HG03521 (cell line): ENCODE results near the gene NAGPA.
"Not testable (repeated sequence)": the region's sequence is repeated elsewhere in the genome, so short reads cannot be mapped to it uniquely, and the experiment has no call there.

ENCODE experiments used
- ATAC-seq: cut with Tn5 transposase; IDR thresholded peaks from one replicate; pipeline ENCODE4 v1.9.1; 2021; ENCODE audit warnings: mild to moderate bottlenecking, moderate library complexity; ENCODE audit not compliant: unreplicated experiment

The NAGPA gene

DNA sequence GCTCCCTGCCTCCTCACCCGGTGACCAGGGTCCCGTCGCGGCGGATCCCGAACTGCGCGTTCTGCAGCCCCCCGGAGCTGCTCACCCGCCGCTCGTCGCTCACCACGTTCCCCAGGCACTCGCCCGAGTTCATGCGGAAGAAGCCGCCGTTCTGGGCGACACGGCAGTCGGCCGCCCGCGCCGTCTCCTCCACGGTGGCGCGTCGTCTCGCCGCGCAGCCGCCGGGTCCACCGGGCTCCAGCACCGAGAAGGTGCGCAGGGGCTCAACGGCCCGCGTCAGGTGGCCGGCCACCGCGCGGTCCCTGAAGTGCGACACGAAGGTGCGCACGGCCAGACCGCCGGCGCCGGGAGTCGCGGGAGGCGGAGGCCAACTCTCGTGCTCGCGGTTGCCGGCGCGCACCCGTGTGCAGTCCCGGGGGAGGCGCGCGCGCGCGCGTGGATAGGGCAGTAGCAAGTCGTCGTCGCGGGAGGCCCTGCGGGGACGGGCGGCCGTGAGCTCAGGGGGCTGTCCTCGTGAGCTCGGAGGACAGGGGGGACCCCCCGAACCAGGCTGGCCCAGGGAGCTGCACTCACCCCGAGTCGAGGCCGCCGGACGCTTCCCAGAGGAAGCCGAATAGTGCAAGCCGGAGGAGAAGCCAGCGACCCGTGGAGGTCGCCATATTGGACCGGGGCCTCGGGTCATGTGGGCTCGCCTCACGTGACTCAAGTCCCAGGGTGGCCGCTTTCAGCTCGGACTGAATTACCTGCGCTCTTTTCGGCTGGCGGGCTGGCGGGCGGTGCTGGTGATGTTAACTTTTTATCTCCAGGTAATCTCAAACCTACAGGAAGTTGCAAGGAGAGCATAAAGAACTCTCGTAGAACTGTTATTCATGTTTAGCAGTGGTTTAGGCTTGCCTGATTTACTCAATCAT, at the start of gene NAGPA:
Gene NAGPA, minus strand, starts transcription at position 680 of the 911 bp plus-strand sequence. Its CDS starts 21 bp downstream, at position 659.
- ATAC-seq = peak; percentile 79

GRCh38 chr16:5080996-5081395, 47.3 kb upstream of the NAGPA start:
- not testable (repeated sequence) for ATAC-seq

- ATAC-seq = not testable (repeated sequence)
Measured at GRCh38 chr16:5080461-5080860, 46.7 kb upstream of the NAGPA start.

DNA sequence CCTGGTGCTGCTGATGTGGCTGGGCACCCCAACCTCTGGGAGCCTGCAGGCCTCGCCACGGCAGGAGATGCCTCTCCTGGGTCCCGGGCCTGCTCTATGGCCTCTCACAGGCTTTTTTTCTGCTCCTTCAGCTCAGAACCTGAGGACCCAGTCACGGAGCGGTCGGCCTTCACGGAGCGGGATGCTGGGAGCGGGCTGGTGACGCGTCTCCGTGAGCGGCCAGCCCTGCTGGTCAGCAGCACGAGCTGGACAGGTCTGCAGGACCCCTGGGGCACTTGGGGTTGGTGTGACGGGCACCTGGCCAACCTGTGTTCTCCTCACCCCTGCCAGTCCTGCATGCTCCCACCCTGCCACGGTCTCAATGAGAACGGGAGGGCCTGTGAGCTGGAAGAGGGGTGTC, 44.9 kb upstream of the NAGPA start:
- no peak for ATAC-seq

GRCh38 chr16:5077304-5077703, 43.6 kb upstream of the NAGPA start:
- ATAC-seq = no peak

DNA sequence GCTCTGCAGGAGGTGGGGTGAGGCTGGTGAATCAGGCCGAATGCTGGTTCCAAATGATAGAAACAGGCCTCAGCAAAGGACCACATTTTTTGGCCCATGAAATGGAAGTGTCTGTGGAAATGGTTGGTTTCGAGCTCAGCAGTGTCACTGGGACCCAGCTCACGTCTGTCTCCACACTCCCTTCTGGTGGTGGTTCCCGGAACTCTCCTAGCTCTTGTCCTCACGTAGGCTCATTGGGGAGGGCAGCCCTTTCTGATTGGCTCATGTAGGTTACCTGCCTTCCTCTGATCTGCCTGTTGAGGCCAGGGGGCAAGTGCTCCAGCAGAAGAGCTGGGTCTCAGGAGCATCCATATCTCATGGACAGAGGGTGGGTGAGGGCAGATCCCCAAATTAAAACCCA, 41.9 kb upstream of the NAGPA start:
- ATAC-seq = no peak

GRCh38 chr16:5073771-5074170, 40.0 kb upstream of the NAGPA start:
- ATAC-seq = not testable (repeated sequence)

DNA sequence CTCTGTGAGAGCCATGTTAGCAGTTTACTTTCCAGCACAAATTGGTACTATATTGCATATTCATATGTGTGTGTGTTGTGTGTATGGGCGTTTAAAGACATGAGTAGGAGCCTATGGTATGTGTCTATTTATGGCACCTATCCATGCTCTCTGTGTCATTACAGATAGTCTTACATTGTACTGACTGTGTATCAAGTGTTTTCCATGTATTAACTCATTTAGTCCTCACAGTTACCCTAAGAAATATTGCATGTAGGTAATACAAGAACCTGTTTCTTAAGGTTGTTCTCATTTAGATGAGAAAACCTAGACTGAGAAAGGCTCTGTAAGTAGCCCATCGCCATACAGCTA, 39.5 kb upstream of the NAGPA start:
- no peak for ATAC-seq

DNA sequence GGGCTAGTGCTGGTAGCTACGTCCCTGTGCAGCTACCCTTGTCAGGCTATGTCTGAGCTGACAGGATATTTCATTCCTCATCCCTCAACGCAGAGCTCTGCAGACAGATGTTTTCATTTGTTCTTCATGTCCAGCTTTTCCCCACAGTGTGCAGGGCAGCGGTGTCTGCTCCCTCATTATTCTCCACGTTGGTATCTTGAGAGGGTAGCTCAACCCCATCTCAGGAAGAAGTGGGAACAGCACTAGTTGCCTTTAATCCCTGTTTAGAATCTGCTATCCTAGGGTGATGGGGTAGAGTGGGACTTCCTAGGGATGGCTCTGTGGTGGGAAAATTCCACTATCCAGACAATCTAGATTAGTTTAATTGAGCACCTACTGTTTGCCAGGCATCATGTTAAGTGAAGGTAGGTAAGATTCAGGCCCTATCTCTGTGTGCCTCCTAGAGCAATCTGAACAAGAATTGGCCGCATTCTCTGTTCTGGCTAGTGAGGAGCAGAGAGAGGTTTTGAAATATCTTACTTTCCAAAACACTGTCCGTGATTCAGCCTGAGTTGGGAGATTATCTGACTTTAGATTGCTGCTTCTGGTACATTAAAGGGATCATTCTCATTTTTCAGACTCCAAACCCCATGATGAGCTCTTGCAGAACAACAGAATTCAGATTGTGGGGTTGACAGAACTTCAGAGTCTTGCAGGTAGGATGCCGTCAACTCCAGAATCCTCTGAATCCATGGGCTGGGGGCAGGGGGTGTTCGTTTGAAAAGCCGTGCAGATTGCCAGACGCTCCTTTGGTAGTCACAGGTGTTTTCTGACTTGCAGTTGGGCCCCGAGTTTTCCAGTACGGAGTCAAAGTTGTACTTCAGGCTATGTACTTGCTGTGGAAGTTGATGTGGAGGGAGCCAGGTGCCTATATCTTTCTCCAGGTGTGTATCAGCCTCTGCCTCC, 38.9 kb upstream of the NAGPA start:
- ATAC-seq = no peak

DNA sequence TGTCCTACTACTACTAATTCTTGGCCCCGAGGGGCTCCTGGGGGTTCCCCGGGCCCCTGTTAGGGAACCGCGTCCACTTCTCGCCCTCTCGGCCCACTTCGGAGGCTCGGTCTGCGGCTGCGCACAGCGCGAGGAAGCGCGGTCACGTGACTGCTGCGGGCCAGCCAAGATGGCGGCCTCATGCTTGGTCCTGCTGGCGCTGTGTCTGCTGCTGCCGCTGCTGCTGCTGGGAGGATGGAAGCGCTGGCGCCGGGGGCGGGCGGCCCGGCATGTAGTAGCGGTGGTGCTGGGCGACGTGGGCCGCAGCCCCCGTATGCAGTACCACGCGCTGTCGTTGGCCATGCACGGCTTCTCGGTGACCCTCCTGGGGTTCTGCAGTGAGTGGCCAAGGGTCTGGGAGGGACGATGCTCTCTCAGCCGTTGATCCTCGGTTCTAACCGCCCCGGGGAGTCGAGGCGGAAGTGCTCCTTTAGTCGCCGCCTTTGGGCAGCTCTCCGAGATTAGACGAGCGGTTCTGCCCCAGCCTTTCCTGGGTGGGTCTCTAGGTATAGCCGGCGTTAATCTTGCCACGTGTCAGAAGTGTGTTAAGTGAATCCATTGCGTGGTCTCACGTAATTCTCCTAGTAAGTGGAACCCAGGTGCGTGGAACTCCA, 38.1 kb upstream of the NAGPA start, which contains the start of gene ALG1:
Gene ALG1, plus strand, starts transcription at position 163 of the 653 bp plus-strand sequence. Its CDS starts 7 bp downstream, at position 170.
- peak; percentile 88 for ATAC-seq

DNA sequence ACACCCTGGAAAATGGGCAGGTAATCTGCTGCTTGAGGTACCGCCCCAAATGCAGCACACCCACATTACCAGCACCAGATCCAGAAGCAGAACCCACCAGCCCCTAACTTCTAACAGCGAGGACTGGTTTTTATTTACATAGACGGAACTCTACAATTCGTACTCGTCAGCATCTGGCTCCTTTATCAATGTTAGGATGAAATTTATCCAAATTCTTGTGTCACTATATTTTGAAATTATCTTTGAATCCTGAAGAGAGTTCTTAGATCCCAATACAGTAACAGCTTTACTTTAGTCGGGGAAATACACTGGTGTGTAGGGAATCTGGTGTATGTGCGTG, 37.6 kb upstream of the NAGPA start:
- ATAC-seq = no peak

DNA sequence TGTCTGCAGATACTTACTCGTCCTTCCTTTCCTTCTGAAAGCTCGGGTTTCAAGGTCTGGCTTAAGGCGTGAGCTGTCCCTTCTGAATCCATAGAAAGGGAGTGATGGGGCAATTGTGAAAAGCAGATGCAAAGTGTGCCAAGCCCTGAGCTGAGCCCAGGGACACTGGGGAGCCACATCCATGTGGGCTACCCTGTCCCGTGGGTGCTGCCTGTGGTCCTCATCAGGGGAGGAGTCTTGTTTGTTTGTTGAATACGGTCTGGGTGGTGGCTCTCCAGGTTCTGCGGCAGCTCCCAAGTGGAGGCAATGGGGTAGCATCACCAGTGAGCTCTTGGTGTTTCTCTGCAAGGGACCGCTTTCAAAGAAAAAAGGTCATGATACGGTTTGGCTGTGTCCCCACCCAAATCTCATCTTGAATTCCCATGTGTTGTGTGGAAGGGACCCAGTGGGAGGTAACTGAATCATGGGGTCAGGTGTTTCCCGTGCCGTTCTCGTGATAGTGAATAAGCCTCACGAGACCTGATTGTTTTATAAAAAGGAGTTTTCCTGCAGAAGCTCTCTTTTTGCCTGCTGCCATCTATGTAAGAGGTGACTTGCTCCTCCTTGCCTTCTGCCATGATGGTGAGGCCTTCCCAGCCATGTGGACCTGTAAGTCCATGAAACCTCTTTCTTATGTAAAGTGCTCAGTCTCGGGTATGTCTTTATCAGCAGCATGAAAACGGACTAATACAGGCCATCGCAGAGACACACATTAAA, 36.9 kb upstream of the NAGPA start:
- ATAC-seq = no peak

DNA sequence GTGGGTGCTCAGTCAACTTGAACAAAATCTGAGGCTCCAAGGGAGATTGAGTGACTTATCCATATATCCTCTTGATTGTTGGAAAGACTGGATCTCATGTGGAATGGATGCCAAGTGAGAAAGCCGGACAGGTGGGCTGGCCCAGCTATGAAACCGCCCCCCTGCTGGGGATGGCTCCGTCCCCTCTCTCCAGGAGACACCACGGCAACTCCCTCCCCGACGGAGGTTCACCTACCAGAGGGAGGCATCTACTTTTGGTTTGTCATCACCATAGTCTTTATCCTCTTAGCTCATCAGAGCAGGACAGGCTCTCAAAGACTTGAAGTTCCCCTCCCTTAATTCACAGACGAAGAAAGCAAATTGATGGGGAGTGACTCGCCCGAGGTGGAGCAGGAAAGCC, 36.1 kb upstream of the NAGPA start:
- no peak for ATAC-seq

DNA sequence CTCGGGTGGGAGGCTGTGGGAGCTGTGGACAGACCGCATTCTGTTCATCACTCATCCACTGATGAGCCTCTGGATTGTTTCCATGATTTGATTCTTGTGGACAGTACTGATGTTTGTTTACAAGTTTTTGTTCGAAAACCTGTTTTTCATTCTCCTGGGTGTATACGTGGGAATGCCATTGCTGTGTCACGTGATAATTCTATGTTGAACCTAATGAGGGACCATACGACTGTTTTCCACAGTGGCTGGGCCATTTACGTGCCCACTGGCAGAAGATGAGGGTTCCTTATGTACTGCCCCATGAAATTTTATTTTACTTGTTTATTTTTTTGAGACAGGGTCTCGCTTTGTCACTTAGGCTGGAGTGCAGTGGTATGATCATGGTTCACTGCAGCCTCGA, 35.3 kb upstream of the NAGPA start:
- ATAC-seq = no peak

GRCh38 chr16:5066511-5066910, 32.8 kb upstream of the NAGPA start:
- no peak for ATAC-seq

- ATAC-seq = no peak
Measured at GRCh38 chr16:5065813-5066212, 32.1 kb upstream of the NAGPA start, which contains the start of gene C16orf89. Gene C16orf89, minus strand, starts transcription at chr16:5065956. Its CDS starts 48 bp downstream, at chr16:5065908.

DNA sequence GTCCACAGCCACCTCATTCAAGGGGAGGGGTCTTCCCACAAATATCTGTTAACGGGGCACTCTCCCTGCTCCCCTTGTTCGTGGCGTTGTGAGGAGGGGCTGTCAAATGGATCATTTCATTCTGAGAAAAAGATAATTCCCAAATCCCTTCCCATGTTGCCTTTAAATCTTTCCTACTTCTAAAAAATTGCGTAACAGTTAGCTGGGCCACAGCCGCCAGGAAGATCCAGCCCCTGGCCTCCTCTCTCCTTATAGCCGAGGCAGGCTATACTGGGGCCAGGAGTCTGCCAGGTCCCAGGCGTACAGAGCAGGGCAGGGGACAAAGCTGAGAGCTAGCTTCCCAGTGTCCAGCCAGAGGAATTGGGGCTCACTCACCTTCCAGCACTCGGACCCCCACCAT, 31.6 kb upstream of the NAGPA start:
- no peak for ATAC-seq

- no peak for ATAC-seq
Measured at GRCh38 chr16:5064915-5065314, 31.2 kb upstream of the NAGPA start.

DNA sequence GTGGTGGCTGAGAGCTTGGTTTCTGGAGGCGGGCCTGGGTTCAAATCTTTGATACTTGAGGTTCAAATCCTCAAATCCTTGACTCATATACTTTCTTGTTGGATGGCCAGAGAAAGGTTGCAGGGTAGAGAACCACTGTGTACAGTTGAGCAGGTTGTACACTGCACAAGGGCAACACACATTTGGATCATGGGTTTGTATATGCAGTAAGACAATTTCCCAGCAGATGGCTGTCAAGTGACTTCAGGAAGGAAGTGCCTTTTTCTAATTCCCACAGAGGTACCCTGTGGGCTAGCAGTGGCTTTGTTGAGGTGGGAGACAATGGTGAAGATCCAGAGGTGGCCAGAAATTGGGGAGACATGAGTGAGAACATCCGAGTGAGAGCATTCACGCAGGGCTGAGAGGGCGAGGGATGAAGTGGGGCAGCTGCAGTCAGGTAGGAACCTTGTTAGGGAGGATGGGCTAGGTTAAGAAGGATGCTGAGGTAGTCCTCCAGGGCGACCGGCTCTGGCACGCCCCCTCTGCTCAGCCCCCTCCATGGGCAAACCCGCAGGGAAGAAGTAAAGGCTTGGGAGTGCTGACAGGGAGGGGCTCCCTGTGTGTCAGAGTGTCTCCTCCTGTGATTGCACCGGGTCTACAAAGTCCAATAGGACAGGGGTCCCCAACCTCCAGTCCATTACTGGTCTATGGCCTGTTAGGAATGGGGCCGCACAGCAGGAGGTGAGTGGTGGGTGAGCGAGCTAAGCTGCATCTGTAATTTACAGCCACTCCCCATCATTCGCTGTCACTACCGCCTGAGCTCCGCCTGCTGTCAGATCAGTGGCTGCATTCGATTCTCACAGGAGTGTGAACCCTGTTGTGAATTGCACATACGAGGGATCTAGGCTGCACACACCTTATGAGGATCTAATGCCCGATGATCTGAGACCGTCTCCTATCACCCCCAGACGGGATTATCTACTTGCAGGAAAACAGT, 29.3 kb upstream of the NAGPA start:
- no peak for ATAC-seq
